ENCODE data around the gene LINGO4. TPM values are rescaled to one million over a fixed set of nuclear protein-coding genes. Genes with fewer than 3 reads are reported as not detected.
"Not testable (repeated sequence)": the region's sequence is repeated elsewhere in the genome, so short reads cannot be mapped to it uniquely, and the experiment has no call there.

LINGO4 gene
- total RNA-seq, 3 donors from 2014 or later, result 0.23 to 0.54 (median 0.24) TPM

- no peak for ATAC-seq
- intact Hi-C loops (cut with DNase I, micrococcal nuclease), result no loop called here
- H3K36me3 ChIP-seq (ENCODE audit: low read depth), result no peaks in the 10 kb centered on the region
Observed at GRCh38 chr1:151773702-151774101, 31.5 kb downstream of the LINGO4 start.

DNA sequence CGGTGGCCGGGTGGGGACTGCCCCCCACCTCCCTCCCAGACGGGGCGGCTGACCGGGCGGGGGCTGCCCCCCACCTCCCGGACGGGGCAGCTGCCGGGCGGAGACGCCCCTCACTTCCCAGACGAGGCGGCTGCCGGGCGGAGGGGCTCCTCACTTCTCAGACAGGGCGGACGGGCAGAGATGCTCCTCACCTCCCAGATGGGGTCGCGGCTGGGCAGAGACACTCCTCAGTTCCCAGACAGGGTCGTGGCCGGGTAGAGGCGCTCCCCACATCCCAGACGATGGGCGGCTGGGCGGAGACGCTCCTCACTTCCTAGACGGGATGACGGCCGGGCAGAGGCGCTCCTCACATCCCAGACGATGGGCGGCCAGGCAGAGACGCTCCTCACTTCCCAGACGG lies 35.9 kb downstream of the LINGO4 start:
- intact Hi-C loops (cut with DNase I, micrococcal nuclease); H3K36me3 ChIP-seq (ENCODE audit: low read depth); DNase-seq; H3K9me3 ChIP-seq; H3K4me3 ChIP-seq; H3K4me1 ChIP-seq (ENCODE audit: low read depth); ATAC-seq: not testable (repeated sequence)

More at GRCh38 chr1:151773702-151774101, 31.5 kb downstream of the LINGO4 start:
- Histone ChIP-seq H3K4me1 (ENCODE audit: low read depth) (no peaks in the 10 kb centered on the region), H3K4me3 (no peak overlapping the region), H3K9me3 (no peaks in the 10 kb centered on the region)
- TF ChIP-seq CTCF (IDR thresholded peaks at IDR 0.05), result no peak
- no peak for DNase-seq

DNA sequence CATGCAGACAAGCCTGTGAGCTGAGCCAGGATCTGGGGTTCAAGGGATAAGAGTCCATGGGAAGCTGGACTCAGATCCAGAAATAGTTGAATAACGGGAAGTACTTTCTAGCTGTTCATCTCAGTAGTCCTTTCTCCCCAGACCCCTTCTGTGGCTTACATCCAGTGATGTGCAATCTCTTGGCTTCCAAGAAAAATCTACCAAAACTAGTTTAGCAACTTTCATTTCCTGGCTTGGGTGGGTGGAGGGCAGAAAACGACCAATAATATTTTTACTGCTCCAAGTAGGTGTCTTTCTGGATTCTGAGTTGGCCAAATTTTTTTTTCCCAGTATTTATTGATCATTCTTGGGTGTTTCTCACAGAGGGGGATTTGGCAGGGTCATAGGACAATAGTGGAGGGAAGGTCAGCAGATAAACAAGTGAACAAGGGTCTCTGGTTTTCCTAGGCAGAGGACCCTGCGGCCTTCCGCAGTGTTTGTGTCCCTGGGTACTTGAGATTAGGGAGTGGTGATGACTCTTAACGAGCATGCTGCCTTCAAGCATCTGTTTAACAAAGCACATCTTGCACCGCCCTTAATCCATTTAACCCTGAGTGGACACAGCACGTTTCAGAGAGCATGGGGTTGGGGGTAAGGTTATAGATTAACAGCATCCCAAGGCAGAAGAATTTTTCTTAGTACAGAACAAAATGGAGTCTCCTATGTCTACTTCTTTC lies 36.7 kb downstream of the LINGO4 start:
- intact Hi-C loops (cut with DNase I, micrococcal nuclease); H3K36me3 ChIP-seq (ENCODE audit: low read depth); H3K4me3 ChIP-seq; H3K4me1 ChIP-seq (ENCODE audit: low read depth); H3K9me3 ChIP-seq; DNase-seq: not testable (repeated sequence)
- ATAC-seq, result peak; percentile 40

- H3K36me3 ChIP-seq (ENCODE audit: low read depth), result no peaks in the 10 kb centered on the region
- peak overlapping the region; percentile 65 for H3K4me3 ChIP-seq
- intact Hi-C loops (cut with DNase I, micrococcal nuclease), result no loop called here
- no peaks in the 10 kb centered on the region for H3K9me3 ChIP-seq
- DNase-seq (no peak), ATAC-seq (no peak)
- TF ChIP-seq CTCF (IDR thresholded peaks at IDR 0.05), result no peak
- H3K4me1 ChIP-seq (ENCODE audit: low read depth), result peaks cover 6% of the 10 kb centered on the region
Observed at GRCh38 chr1:151763990-151764389, 41.2 kb downstream of the LINGO4 start.

GRCh38 chr1:151762941-151763921 lies 42.0 kb downstream of the LINGO4 start, which contains the start of gene MRPL9:
MRPL9 (minus strand) TSS chr1:151763496; CDS start chr1:151763479, 17 bp downstream.
- intact Hi-C loops (cut with DNase I, micrococcal nuclease), result no loop called here

More at GRCh38 chr1:151762941-151763921, 42.0 kb downstream of the LINGO4 start, which contains the start of gene MRPL9:
- Histone ChIP-seq H3K36me3 (ENCODE audit: low read depth) (no peaks in the 10 kb centered on the region), H3K9me3 (no peaks in the 10 kb centered on the region), H3K4me3 (peak within 1 kb of the TSS; percentile 65), H3K4me1 (ENCODE audit: low read depth) (peaks cover 6% of the 10 kb centered on the region)
- DNase-seq (peak; percentile 88 to 90 (median 89)), ATAC-seq (peak; percentile 99)
- no peak for TF ChIP-seq CTCF (IDR thresholded peaks at IDR 0.05)
